K562 (cell line): ENCODE measurements around the gene OR52E6. TPM values are rescaled to one million over a fixed set of nuclear protein-coding genes. Genes with fewer than 3 reads are reported as not detected.

Experiments used
- ATAC-seq: fragments of 200-7000 bp; cut with Tn5 transposase; 3 replicates; pipeline ENCODE4 v1.9.1; 2020; ENCODE audit warnings: moderate library complexity
- BruUV-seq: library from RNA; stranded (reverse); fragments of 400-500 nt; replicated peaks from 2 replicates; lab custom pipeline; 2021; lab: Mats Ljungman, UMichigan
- CTCF ChIA-PET: fragments of 300-600 bp; formaldehyde crosslinking; extraction: SDS; loops from one replicate; lab custom pipeline; 2021; ENCODE audit warnings: low intra/inter-chr PET ratio; lab: Yijun Ruan, JAX
- POLR2A ChIA-PET: fragments of 300-600, 350-650 bp; sonication (Branson Sonifier 250); formaldehyde crosslinking; extraction: SDS; loops from one replicate; lab custom pipeline; 2021; ENCODE audit warnings: antibody characterized with exemption, inconsistent platforms; lab: Yijun Ruan, JAX
- DNase-seq, 4 experiments: peaks; one replicate each; pipeline versions ENCODE4 v3.0.0 to v3.0.0-alpha.2; 2011 to 2018; ENCODE audit warnings: low spot score in 3 of 4, mixed read lengths in 3 of 4; ENCODE audit errors: extremely low read depth in 1 of 4
- FAIRE-seq: peaks from 2 replicates; lab custom pipeline; 2011; peaks lifted over from hg19 to GRCh38; lab: Jason Lieb, UNC
- H2AFZ ChIP-seq: 2 replicates; pipeline ENCODE4 v1.6.0; 2011; ENCODE audit warnings: low read depth, low read length, control low read depth, inconsistent platforms
- H3K27ac ChIP-seq: fragments of 200-600 bp; 3 replicates; pipeline ENCODE4 v1.8.0; 2011; ENCODE audit warnings: low read depth, mild to moderate bottlenecking, control low read depth, inconsistent platforms, low read length, moderate library complexity, mixed read lengths; ENCODE audit errors: extremely low read depth
- H3K27me3 ChIP-seq, 2 experiments: fragments of 300-600 bp in 1 of 2; 2 replicates in 1 of 2; 3 replicates in 1 of 2; pipeline versions ENCODE4 v1.6.0 to v1.8.0; 2011; ENCODE audit warnings: inconsistent platforms in 2 of 2, low read length in 2 of 2, mild to moderate bottlenecking in 1 of 2, mixed read lengths in 1 of 2, moderate library complexity in 1 of 2; ENCODE audit not compliant: control insufficient read depth in 2 of 2, insufficient read depth in 2 of 2
- H3K36me3 ChIP-seq: fragments of 300-600 bp; 3 replicates; pipeline ENCODE4 v1.8.0; 2011; ENCODE audit warnings: mild to moderate bottlenecking, low read length, inconsistent platforms; ENCODE audit not compliant: control insufficient read depth, insufficient read depth
- H3K4me1 ChIP-seq, 2 experiments: fragments of 200-600 bp in 1 of 2; replicated peaks in 1 of 2; 2 replicates in 1 of 2; 3 replicates in 1 of 2; pipeline versions ENCODE4 v1.5.1 to v1.8.0; 2011; ENCODE audit warnings: inconsistent platforms in 2 of 2, low read length in 2 of 2, mild to moderate bottlenecking in 1 of 2, mixed read lengths in 1 of 2, moderate library complexity in 1 of 2; ENCODE audit not compliant: control insufficient read depth in 2 of 2, insufficient read depth in 2 of 2
- H3K4me2 ChIP-seq: 2 replicates; pipeline ENCODE4 v1.6.1; 2011; ENCODE audit warnings: low read length, control low read depth, inconsistent platforms, mixed read lengths; ENCODE audit not compliant: insufficient read depth
- H3K4me3 ChIP-seq: fragments of 200-600 bp; sonication (generic), shearing (Covaris generic); 2 replicates; pipeline ENCODE4 v1.5.1; 2016; ENCODE audit warnings: control low read depth, inconsistent platforms
- H3K79me2 ChIP-seq: fragments of 200-600 bp; 3 replicates; pipeline ENCODE4 v1.8.0; 2011; ENCODE audit warnings: low read length, inconsistent platforms; ENCODE audit not compliant: control insufficient read depth, insufficient read depth
- H3K9ac ChIP-seq, 2 experiments: 2 replicates each; pipeline versions ENCODE4 v1.6.0 to v1.6.1; 2011; ENCODE audit warnings: low read depth in 2 of 2, low read length in 2 of 2, control low read depth in 1 of 2, inconsistent platforms in 1 of 2, mild to moderate bottlenecking in 1 of 2, mixed read lengths in 1 of 2; ENCODE audit not compliant: insufficient read depth in 1 of 2
- H3K9me1 ChIP-seq: one replicate; pipeline ENCODE4 v1.6.0; 2011; ENCODE audit warnings: inconsistent platforms, mild to moderate bottlenecking, low read length, moderate library complexity; ENCODE audit not compliant: control insufficient read depth, insufficient read depth
- H3K9me3 ChIP-seq: replicated peaks from 2 replicates; pipeline ENCODE4 v1.5.1; 2011; ENCODE audit warnings: low read depth, low read length, inconsistent platforms; ENCODE audit not compliant: control insufficient read depth, insufficient read depth
- H4K20me1 ChIP-seq: replicated peaks from 2 replicates; pipeline ENCODE4 v1.6.1; 2011; ENCODE audit warnings: low read length, inconsistent platforms, mixed read lengths; ENCODE audit not compliant: control insufficient read depth, insufficient read depth
- SMAD3 ChIP-seq: fragments of 450-650 bp; formaldehyde crosslinking; conservative IDR thresholded peaks from 2 replicates; pipeline ENCODE4 v1.4.0; 2020; ENCODE audit warnings: mild to moderate bottlenecking
- TCFL5 ChIP-seq: fragments of 250-450 bp; sonication (Bioruptor Pico); conservative IDR thresholded peaks from 2 replicates; pipeline ENCODE4 v1.6.1; 2021; ENCODE audit warnings: mild to moderate bottlenecking, moderate library complexity, matching md5 sums
- ZNF431 ChIP-seq: sonication (generic); formaldehyde crosslinking; IDR thresholded peaks from 2 replicates; pipeline ENCODE4 v1.8.0; 2022; ENCODE audit warnings: mild to moderate bottlenecking, missing genetic modification reagents
- WGBS: fragments of 100-300 bp; shearing (Covaris generic); methylation state at CpG from one replicate; pipeline ENCODE4 v1.1.6; 2016; ENCODE audit warnings: low coverage, mixed read lengths; ENCODE audit not compliant: insufficient coverage; ENCODE audit errors: missing lambda C conversion rate; 5-methylcytosine and 5-hydroxymethylcytosine counted together
- in situ Hi-C: fragments of 300-500 bp; cut with MboI; formaldehyde crosslinking; loops from 4 replicates; pipeline ENCODE4 v1.15.0; 2018; ENCODE audit warnings: inconsistent platforms, mixed read lengths
- intact Hi-C: fragments of 100-400 bp; cut with micrococcal nuclease; formaldehyde crosslinking; loops from 2 replicates; pipeline ENCODE4 v1.14.2; 2022
- polyA plus RNA-seq, 8 experiments: library from polyadenylated mRNA; depleted of rRNA in 4 of 8; stranded (reverse) in 5 of 8; unstranded in 3 of 8; fragments of >200 nt; fragmentation: Nextera tagmentation in 2 of 8; fragmentation: Illumina TruSeq in 1 of 8; extraction: Ambion mirVana in 2 of 8; extraction: Trizol in 1 of 8; gene quantifications; 2 replicates each; pipeline versions ENCODE4 v1.2.1 to v1.2.3, GENCODE V29; 2011 to 2014; ENCODE audit warnings: inconsistent platforms in 1 of 8, missing spikeins in 1 of 8
- total RNA-seq, 7 experiments: library from RNA; depleted of rRNA in 6 of 7; stranded (reverse); fragments of >200 nt in 6 of 7; fragmentation: Illumina TruSeq in 2 of 7; extraction: Trizol in 2 of 7; gene quantifications; 2 replicates each; pipeline versions ENCODE4 v1.2.1 to v1.2.3, GENCODE V29; 2011 to 2021; ENCODE audit warnings: low replicate concordance in 1 of 7
- TF ChIP-seq, protein P1 (sequence below): sonication (generic); formaldehyde crosslinking; IDR thresholded peaks from 2 replicates; pipeline ENCODE4 v1.8.0; 2022; ENCODE audit warnings: mild to moderate bottlenecking, missing genetic modification reagents
- TF ChIP-seq, protein P2 (sequence below): sonication (generic); formaldehyde crosslinking; IDR thresholded peaks from 2 replicates; pipeline ENCODE4 v1.8.0; 2022; ENCODE audit warnings: mild to moderate bottlenecking, missing genetic modification reagents

Gene OR52E6
- total and polyA plus RNA-seq, 9 of the 15 experiments (the other 6 are each of a cell fraction or from before 2014, with no cell fraction given), result not detected

DNA sequence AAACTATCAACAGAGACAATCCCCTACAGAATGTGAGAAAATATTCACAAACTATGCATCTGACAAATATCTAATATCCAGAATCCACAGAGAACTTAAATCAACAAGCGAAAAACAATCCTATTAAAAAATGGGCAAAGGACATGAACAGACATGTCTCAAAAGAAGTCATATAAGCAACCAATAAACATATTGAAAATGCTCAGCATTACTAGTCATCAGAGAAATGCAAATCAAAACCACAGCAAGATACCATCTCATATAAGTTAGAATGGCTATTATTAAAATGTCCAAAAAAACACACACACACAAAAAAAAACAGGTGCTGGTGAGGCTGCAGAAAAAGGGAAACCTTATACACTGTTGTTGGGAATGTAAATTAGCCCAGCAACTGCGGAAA is 24.1 kb upstream of the OR52E6 start:
- no TSS peak for BruUV-seq
- WGBS, result 13% methylated on average over 2 of the region's 2 CpGs
- Histone ChIP-seq H3K27me3 (no peaks in the 10 kb centered on the region), H3K36me3 (no peaks in the 10 kb centered on the region), H3K4me1 (no peaks in the 10 kb centered on the region), H3K4me3 (no peak overlapping the region), H3K4me2 (no peak overlapping the region), H4K20me1 (no peaks in the 10 kb centered on the region), H3K9ac (no peak overlapping the region), H2AFZ (no peak overlapping the region), H3K27ac (no peak overlapping the region), H3K79me2 (no peaks in the 10 kb centered on the region), H3K9me3 (no peaks in the 10 kb centered on the region), H3K9me1 (no peaks in the 10 kb centered on the region)
- ATAC-seq (no peak), DNase-seq (no peak), FAIRE-seq (no peak)
- in situ Hi-C loops, result no loop called here
- intact Hi-C loops, result no loop called here
- TF ChIP-seq, protein P1, sequence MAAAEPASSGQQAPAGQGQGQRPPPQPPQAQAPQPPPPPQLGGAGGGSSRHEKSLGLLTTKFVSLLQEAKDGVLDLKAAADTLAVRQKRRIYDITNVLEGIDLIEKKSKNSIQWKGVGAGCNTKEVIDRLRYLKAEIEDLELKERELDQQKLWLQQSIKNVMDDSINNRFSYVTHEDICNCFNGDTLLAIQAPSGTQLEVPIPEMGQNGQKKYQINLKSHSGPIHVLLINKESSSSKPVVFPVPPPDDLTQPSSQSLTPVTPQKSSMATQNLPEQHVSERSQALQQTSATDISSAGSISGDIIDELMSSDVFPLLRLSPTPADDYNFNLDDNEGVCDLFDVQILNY (CRISPR knock-in tag), result no peak
- TF ChIP-seq TCFL5 (CRISPR knock-in tag) (no peak), SMAD3 (CRISPR knock-in tag) (no peak), ZNF431 (CRISPR knock-in tag) (no peak)
- TF ChIP-seq, protein P2, sequence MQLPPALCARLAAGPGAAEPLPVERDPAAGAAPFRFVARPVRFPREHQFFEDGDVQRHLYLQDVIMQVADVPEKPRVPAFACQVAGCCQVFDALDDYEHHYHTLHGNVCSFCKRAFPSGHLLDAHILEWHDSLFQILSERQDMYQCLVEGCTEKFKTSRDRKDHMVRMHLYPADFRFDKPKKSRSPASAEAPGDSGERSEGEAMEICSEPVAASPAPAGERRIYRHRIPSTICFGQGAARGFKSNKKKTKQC, result no peak
- ChIA-PET POLR2A (no interaction called here), CTCF (no interaction called here)
